Activated T-cell treated with anti-CD3 and anti-CD28 coated beads, Interleukin-2, amount 50 U/mL, for 24 hours (primary cell): ENCODE measurements around the gene MAP2.

ENCODE experiments used
- DNase-seq: peaks from one replicate; pipeline ENCODE4 v3.0.0-alpha.2; 2020
- H3K27ac Mint-ChIP-seq: 2 replicates; pipeline ENCODE4 v1.8.0; 2020; ENCODE audit warnings: mild to moderate bottlenecking, mixed read lengths
- H3K27me3 Mint-ChIP-seq: 2 replicates; pipeline ENCODE4 v1.8.0; 2020; ENCODE audit warnings: mixed read lengths
- H3K36me3 Mint-ChIP-seq: 2 replicates; pipeline ENCODE4 v1.8.0; 2020; ENCODE audit warnings: low read depth, mixed read lengths
- H3K4me1 Mint-ChIP-seq: 2 replicates; pipeline ENCODE4 v1.8.0; 2020; ENCODE audit warnings: low read depth, mixed read lengths
- H3K4me3 Mint-ChIP-seq: 2 replicates; pipeline ENCODE4 v1.8.0; 2020; ENCODE audit warnings: mild to moderate bottlenecking, moderate library complexity, mixed read lengths
- H3K9me3 Mint-ChIP-seq: 2 replicates; pipeline ENCODE4 v1.8.0; 2020; ENCODE audit warnings: mixed read lengths

The MAP2 gene

GRCh38 chr2:209423562-209424198 is at the start of gene MAP2:
TSS of gene MAP2 (plus strand) at chr2:209424047. CDS start at chr2:209653171, 229,124 bp downstream.
- Mint-ChIP-seq H3K9me3 (peaks cover 1% of the 10 kb centered on the region), H3K4me1 (peaks cover 16% of the 10 kb centered on the region), H3K4me3 (peak within 1 kb of the TSS; percentile 71), H3K36me3 (no peaks in the 10 kb centered on the region), H3K27ac (no peak within 1 kb of the TSS), H3K27me3 (peaks cover 38% of the 10 kb centered on the region)
- peak; percentile 75 for DNase-seq

- Mint-ChIP-seq H3K9me3 (peaks cover 22% of the 10 kb centered on the region), H3K27ac (no peak overlapping the region), H3K4me3 (no peak overlapping the region), H3K36me3 (no peaks in the 10 kb centered on the region), H3K27me3 (peaks cover 2% of the 10 kb centered on the region), H3K4me1 (no peaks in the 10 kb centered on the region)
- DNase-seq, result no peak
Measured at GRCh38 chr2:209376686-209377085, 47.2 kb upstream of the MAP2 start.

GRCh38 chr2:209380293-209380692 is 43.6 kb upstream of the MAP2 start:
- DNase-seq, result no peak
- H3K27ac Mint-ChIP-seq, result no peak overlapping the region
- H3K4me1 Mint-ChIP-seq, result no peaks in the 10 kb centered on the region
- H3K9me3 Mint-ChIP-seq, result peaks cover 9% of the 10 kb centered on the region
- no peaks in the 10 kb centered on the region for H3K36me3 Mint-ChIP-seq
- peaks cover 2% of the 10 kb centered on the region for H3K27me3 Mint-ChIP-seq
- H3K4me3 Mint-ChIP-seq, result no peak overlapping the region

GRCh38 chr2:209381091-209381490 is 42.8 kb upstream of the MAP2 start:
- Mint-ChIP-seq H3K36me3 (no peaks in the 10 kb centered on the region), H3K27ac (no peak overlapping the region)

GRCh38 chr2:209382775-209383174 is 41.1 kb upstream of the MAP2 start:
- H3K27ac Mint-ChIP-seq, result no peak overlapping the region
- H3K27me3 Mint-ChIP-seq, result peaks cover 2% of the 10 kb centered on the region
- no peaks in the 10 kb centered on the region for H3K9me3 Mint-ChIP-seq
- no peaks in the 10 kb centered on the region for H3K4me1 Mint-ChIP-seq
- no peak for DNase-seq
- no peaks in the 10 kb centered on the region for H3K36me3 Mint-ChIP-seq
- no peak overlapping the region for H3K4me3 Mint-ChIP-seq

More at GRCh38 chr2:209381091-209381490, 42.8 kb upstream of the MAP2 start:
- no peaks in the 10 kb centered on the region for H3K4me1 Mint-ChIP-seq
- peaks cover 2% of the 10 kb centered on the region for H3K9me3 Mint-ChIP-seq
- H3K4me3 Mint-ChIP-seq, result no peak overlapping the region
- DNase-seq, result no peak
- peaks cover 2% of the 10 kb centered on the region for H3K27me3 Mint-ChIP-seq

GRCh38 chr2:209383212-209383611 is 40.6 kb upstream of the MAP2 start:
- no peaks in the 10 kb centered on the region for H3K36me3 Mint-ChIP-seq
- no peaks in the 10 kb centered on the region for H3K9me3 Mint-ChIP-seq
- H3K27ac Mint-ChIP-seq, result no peak overlapping the region
- no peak for DNase-seq
- peaks cover 2% of the 10 kb centered on the region for H3K27me3 Mint-ChIP-seq
- H3K4me1 Mint-ChIP-seq, result no peaks in the 10 kb centered on the region
- H3K4me3 Mint-ChIP-seq, result no peak overlapping the region

- DNase-seq, result no peak
- Mint-ChIP-seq H3K27me3 (no peaks in the 10 kb centered on the region), H3K4me3 (no peak overlapping the region), H3K36me3 (no peaks in the 10 kb centered on the region), H3K9me3 (no peaks in the 10 kb centered on the region), H3K4me1 (no peaks in the 10 kb centered on the region), H3K27ac (no peak overlapping the region)
Measured at GRCh38 chr2:209387389-209387788, 36.5 kb upstream of the MAP2 start.

GRCh38 chr2:209388446-209389037 is 35.3 kb upstream of the MAP2 start:
- H3K27ac Mint-ChIP-seq, result no peak overlapping the region
- no peak for DNase-seq
- no peak overlapping the region for H3K4me3 Mint-ChIP-seq
- no peaks in the 10 kb centered on the region for H3K36me3 Mint-ChIP-seq
- no peaks in the 10 kb centered on the region for H3K9me3 Mint-ChIP-seq
- H3K27me3 Mint-ChIP-seq, result no peaks in the 10 kb centered on the region
- H3K4me1 Mint-ChIP-seq, result no peaks in the 10 kb centered on the region

- Mint-ChIP-seq H3K27me3 (no peaks in the 10 kb centered on the region), H3K36me3 (no peaks in the 10 kb centered on the region), H3K4me1 (no peaks in the 10 kb centered on the region), H3K27ac (no peak overlapping the region), H3K4me3 (no peak overlapping the region), H3K9me3 (no peaks in the 10 kb centered on the region)
- no peak for DNase-seq
Measured at GRCh38 chr2:209389171-209389618, 34.7 kb upstream of the MAP2 start.

- Mint-ChIP-seq H3K9me3 (no peaks in the 10 kb centered on the region), H3K27ac (no peak overlapping the region), H3K27me3 (no peaks in the 10 kb centered on the region), H3K36me3 (no peaks in the 10 kb centered on the region), H3K4me3 (no peak overlapping the region), H3K4me1 (no peaks in the 10 kb centered on the region)
- no peak for DNase-seq
Measured at GRCh38 chr2:209390839-209391238, 33.0 kb upstream of the MAP2 start.

GRCh38 chr2:209391776-209392401 is 32.0 kb upstream of the MAP2 start:
- no peak for DNase-seq
- Mint-ChIP-seq H3K4me3 (no peak overlapping the region), H3K9me3 (no peaks in the 10 kb centered on the region), H3K27ac (no peak overlapping the region), H3K36me3 (no peaks in the 10 kb centered on the region), H3K27me3 (no peaks in the 10 kb centered on the region), H3K4me1 (no peaks in the 10 kb centered on the region)

GRCh38 chr2:209395229-209395628 is 28.6 kb upstream of the MAP2 start:
- no peak overlapping the region for H3K27ac Mint-ChIP-seq
- no peaks in the 10 kb centered on the region for H3K27me3 Mint-ChIP-seq
- no peaks in the 10 kb centered on the region for H3K9me3 Mint-ChIP-seq
- no peaks in the 10 kb centered on the region for H3K36me3 Mint-ChIP-seq
- no peak for DNase-seq
- H3K4me3 Mint-ChIP-seq, result no peak overlapping the region
- no peaks in the 10 kb centered on the region for H3K4me1 Mint-ChIP-seq

- DNase-seq, result no peak
- Mint-ChIP-seq H3K4me1 (no peaks in the 10 kb centered on the region), H3K27ac (no peak overlapping the region), H3K4me3 (no peak overlapping the region), H3K27me3 (no peaks in the 10 kb centered on the region), H3K9me3 (no peaks in the 10 kb centered on the region), H3K36me3 (no peaks in the 10 kb centered on the region)
Measured at GRCh38 chr2:209395652-209396051, 28.2 kb upstream of the MAP2 start.

GRCh38 chr2:209398463-209398862 is 25.4 kb upstream of the MAP2 start:
- H3K36me3 Mint-ChIP-seq, result no peaks in the 10 kb centered on the region
- H3K4me1 Mint-ChIP-seq, result no peaks in the 10 kb centered on the region
- DNase-seq, result no peak
- no peak overlapping the region for H3K4me3 Mint-ChIP-seq
- no peaks in the 10 kb centered on the region for H3K9me3 Mint-ChIP-seq
- no peaks in the 10 kb centered on the region for H3K27me3 Mint-ChIP-seq
- H3K27ac Mint-ChIP-seq, result no peak overlapping the region

- no peak for DNase-seq
- no peak overlapping the region for H3K27ac Mint-ChIP-seq
- H3K9me3 Mint-ChIP-seq, result no peaks in the 10 kb centered on the region
- H3K4me1 Mint-ChIP-seq, result no peaks in the 10 kb centered on the region
- H3K4me3 Mint-ChIP-seq, result no peak overlapping the region
- H3K36me3 Mint-ChIP-seq, result no peaks in the 10 kb centered on the region
- H3K27me3 Mint-ChIP-seq, result no peaks in the 10 kb centered on the region
Measured at GRCh38 chr2:209401788-209402187, 22.1 kb upstream of the MAP2 start.
